H1 (cell line): Measurements from ENCODE around the gene ATP2B3. TPM values are rescaled to one million over a fixed set of nuclear protein-coding genes. Genes with fewer than 3 reads are reported as not detected.

Experiments
- ASH2L ChIP-seq: fragments of 200-600, 300-600 bp; sonication (generic); IDR thresholded peaks from one replicate; pipeline ENCODE4 v1.7.1; 2017; ENCODE audit warnings: low read length
- EGR1 ChIP-seq: IDR thresholded peaks from 2 replicates; pipeline ENCODE4 v1.6.1; 2011; ENCODE audit warnings: low read depth, low read length, borderline replicate concordance
- KDM5A ChIP-seq: fragments of 200-600 bp; IDR thresholded peaks from 2 replicates; pipeline ENCODE4 v1.7.1; 2012; ENCODE audit warnings: mild to moderate bottlenecking, low read length, inconsistent platforms, mixed read lengths
- POU5F1 ChIP-seq: IDR thresholded peaks from 2 replicates; pipeline ENCODE4 v1.6.1; 2011; ENCODE audit warnings: low read depth, mild to moderate bottlenecking, low read length, moderate library complexity
- polyA plus RNA-seq, 7 experiments: library from polyadenylated mRNA; depleted of rRNA in 3 of 7; stranded (reverse) in 5 of 7; unstranded in 2 of 7; fragments of >200 nt in 5 of 7; fragments of 200-250 nt in 2 of 7; gene quantifications; 1 replicate in 5 of 7; 2 replicates in 1 of 7; 4 replicates in 1 of 7; pipeline versions ENCODE4 v1.2.1 to v1.2.3, GENCODE V29; 2011 to 2013; ENCODE audit warnings: missing spikeins in 2 of 7, mixed read lengths in 2 of 7
- total RNA-seq: library from RNA; stranded (reverse); fragmentation: NEBNext Ultra II Directional; extraction: Animal tissue kit (Norgen Biotek cat#: 25700); gene quantifications from 2 replicates; pipeline ENCODE4 v1.2.1, GENCODE V29; 2021

ATP2B3 gene
- total and polyA plus RNA-seq, 2 of the 8 experiments (the other 6 are each of a cell fraction or from before 2014, with no cell fraction given): 0.14 to 0.19 TPM

DNA sequence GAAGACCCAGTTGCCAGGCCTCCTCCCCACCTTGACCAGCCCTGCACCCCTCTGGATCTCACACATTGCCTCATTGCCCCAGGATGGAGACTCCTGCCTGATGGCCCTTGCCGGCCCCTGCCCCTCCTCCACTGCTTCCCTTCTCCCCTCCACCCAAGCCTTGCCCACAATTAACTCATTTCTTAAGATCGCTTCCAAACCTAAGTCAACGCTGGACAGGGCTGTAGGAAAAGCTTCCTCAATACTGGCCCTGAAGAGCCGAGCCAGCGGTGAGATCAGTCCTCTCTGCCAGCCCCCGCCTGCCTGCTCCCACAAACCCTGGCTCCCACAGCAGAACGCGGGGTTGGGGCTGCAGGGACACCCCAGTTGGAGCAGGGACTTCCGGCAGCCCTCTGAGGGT is 39.5 kb upstream of the ATP2B3 start (continued):
- TF ChIP-seq EGR1: no peak
- TF ChIP-seq KDM5A: no peak
- no peak for TF ChIP-seq POU5F1
- TF ChIP-seq ASH2L: no peak
